ENCODE data around the gene HMGXB3. TPM values are rescaled to one million over a fixed set of nuclear protein-coding genes. Genes with fewer than 3 reads are reported as not detected.

The HMGXB3 gene
- total RNA-seq, 4 donors from 2014 or later, result 17.4 to 26.5 (median 23.1) TPM

GRCh38 chr5:150063638-150064037, 63.1 kb downstream of the HMGXB3 start:
- intact Hi-C loops (cut with DNase I), result no loop called here
- DNase-seq (ENCODE audit: extremely low spot score), result no peak
- Histone ChIP-seq H3K9me3 (no peaks in the 10 kb centered on the region), H3K27me3 (peaks cover 0 to 3% (median 0%) of the 10 kb centered on the region in 4 donors), H3K27ac (replicated peaks in 1 of 4) (no peak overlapping the region), H3K4me3 (no peak overlapping the region), H3K36me3 (no peaks in the 10 kb centered on the region), H3K4me1 (peaks cover 0 to 15% (median 12%) of the 10 kb centered on the region in 4 donors)
- 73% methylated on average over 5 of the region's 5 CpGs for WGBS
- no peak for TF ChIP-seq CTCF (IDR thresholded peaks at IDR 0.05)
- no peak for TF ChIP-seq POLR2A (IDR thresholded peaks at IDR 0.05; ENCODE audit: low read depth)
- no peak for TF ChIP-seq POLR2AphosphoS5 (IDR thresholded peaks at IDR 0.05)
- TF ChIP-seq EP300 (IDR thresholded peaks at IDR 0.05), result no peak

GRCh38 chr5:150064681-150065220, 64.2 kb downstream of the HMGXB3 start:
- Histone ChIP-seq H3K4me1 (peaks cover 0 to 15% (median 12%) of the 10 kb centered on the region in 4 donors), H3K27me3 (peaks cover 0 to 3% (median 0%) of the 10 kb centered on the region in 4 donors), H3K9me3 (no peaks in the 10 kb centered on the region), H3K27ac (replicated peaks in 1 of 4) (peak overlapping the region in 2 of 4 donors; percentile 23 to 40), H3K4me3 (no peak overlapping the region), H3K36me3 (no peaks in the 10 kb centered on the region)
- TF ChIP-seq CTCF (IDR thresholded peaks at IDR 0.05) (no peak), POLR2AphosphoS5 (IDR thresholded peaks at IDR 0.05) (no peak), POLR2A (IDR thresholded peaks at IDR 0.05; ENCODE audit: low read depth) (no peak), EP300 (IDR thresholded peaks at IDR 0.05) (no peak)
- DNase-seq (ENCODE audit: extremely low spot score), result no peak
- 90% methylated on average over 7 of the region's 7 CpGs for WGBS
- intact Hi-C loops (cut with DNase I), result no loop called here

- TF ChIP-seq POLR2AphosphoS5 (IDR thresholded peaks at IDR 0.05) (no peak), CTCF (IDR thresholded peaks at IDR 0.05) (no peak), POLR2A (IDR thresholded peaks at IDR 0.05; ENCODE audit: low read depth) (no peak), EP300 (IDR thresholded peaks at IDR 0.05) (no peak)
- H3K4me1 ChIP-seq, result peaks cover 0 to 15% (median 12%) of the 10 kb centered on the region in 4 donors
- H3K27ac ChIP-seq (replicated peaks in 1 of 4), result peak overlapping the region in 2 of 4 donors; percentile 27 to 31
- no peaks in the 10 kb centered on the region for H3K36me3 ChIP-seq
- WGBS, result 61% methylated on average over 4 of the region's 6 CpGs
- H3K9me3 ChIP-seq, result no peaks in the 10 kb centered on the region
- DNase-seq (ENCODE audit: extremely low spot score), result no peak
- intact Hi-C loops (cut with DNase I), result no loop called here
- H3K4me3 ChIP-seq, result no peak overlapping the region
- H3K27me3 ChIP-seq, result peaks cover 0 to 3% (median 0%) of the 10 kb centered on the region in 4 donors
Measured at GRCh38 chr5:150065346-150065745, 64.8 kb downstream of the HMGXB3 start.

GRCh38 chr5:150065886-150066285, 65.3 kb downstream of the HMGXB3 start:
- Histone ChIP-seq H3K4me1 (peaks cover 0 to 15% (median 12%) of the 10 kb centered on the region in 4 donors), H3K27ac (replicated peaks in 1 of 4) (peak overlapping the region in 2 of 4 donors; percentile 27 to 31), H3K36me3 (no peaks in the 10 kb centered on the region), H3K9me3 (no peaks in the 10 kb centered on the region), H3K4me3 (no peak overlapping the region), H3K27me3 (peaks cover 0 to 3% (median 0%) of the 10 kb centered on the region in 4 donors)
- 75% methylated on average over 9 of the region's 10 CpGs for WGBS
- TF ChIP-seq POLR2A (IDR thresholded peaks at IDR 0.05; ENCODE audit: low read depth) (no peak), POLR2AphosphoS5 (IDR thresholded peaks at IDR 0.05) (no peak), CTCF (IDR thresholded peaks at IDR 0.05) (no peak), EP300 (IDR thresholded peaks at IDR 0.05) (no peak)
- DNase-seq (ENCODE audit: extremely low spot score), result no peak
- intact Hi-C loops (cut with DNase I), result no loop called here

- WGBS, result 95% methylated on average over 5 of the region's 5 CpGs
- intact Hi-C loops (cut with DNase I), result no loop called here
- TF ChIP-seq POLR2AphosphoS5 (IDR thresholded peaks at IDR 0.05) (no peak), CTCF (IDR thresholded peaks at IDR 0.05) (no peak), EP300 (IDR thresholded peaks at IDR 0.05) (no peak), POLR2A (IDR thresholded peaks at IDR 0.05; ENCODE audit: low read depth) (no peak)
- Histone ChIP-seq H3K4me3 (no peak overlapping the region), H3K27ac (replicated peaks in 1 of 4) (no peak overlapping the region), H3K9me3 (no peaks in the 10 kb centered on the region), H3K4me1 (peaks cover 0 to 15% (median 12%) of the 10 kb centered on the region in 4 donors), H3K36me3 (no peaks in the 10 kb centered on the region), H3K27me3 (peaks cover 0 to 3% (median 0%) of the 10 kb centered on the region in 4 donors)
- DNase-seq (ENCODE audit: extremely low spot score), result no peak
Measured at GRCh38 chr5:150066436-150066835, 65.9 kb downstream of the HMGXB3 start.
